HEK293T (cell line): ENCODE measurements around the gene TMEM43.

ENCODE experiments used
- HDGF ChIP-seq: fragments of 450-650 bp; IDR thresholded peaks from 2 replicates; pipeline ENCODE4 v1.6.1; 2017; ENCODE audit warnings: antibody characterized with exemption, borderline replicate concordance
- LEF1 ChIP-seq: fragments of 450-650 bp; IDR thresholded peaks from 2 replicates; pipeline ENCODE4 v1.6.1; 2017; ENCODE audit warnings: mild to moderate bottlenecking, borderline replicate concordance

DNA sequence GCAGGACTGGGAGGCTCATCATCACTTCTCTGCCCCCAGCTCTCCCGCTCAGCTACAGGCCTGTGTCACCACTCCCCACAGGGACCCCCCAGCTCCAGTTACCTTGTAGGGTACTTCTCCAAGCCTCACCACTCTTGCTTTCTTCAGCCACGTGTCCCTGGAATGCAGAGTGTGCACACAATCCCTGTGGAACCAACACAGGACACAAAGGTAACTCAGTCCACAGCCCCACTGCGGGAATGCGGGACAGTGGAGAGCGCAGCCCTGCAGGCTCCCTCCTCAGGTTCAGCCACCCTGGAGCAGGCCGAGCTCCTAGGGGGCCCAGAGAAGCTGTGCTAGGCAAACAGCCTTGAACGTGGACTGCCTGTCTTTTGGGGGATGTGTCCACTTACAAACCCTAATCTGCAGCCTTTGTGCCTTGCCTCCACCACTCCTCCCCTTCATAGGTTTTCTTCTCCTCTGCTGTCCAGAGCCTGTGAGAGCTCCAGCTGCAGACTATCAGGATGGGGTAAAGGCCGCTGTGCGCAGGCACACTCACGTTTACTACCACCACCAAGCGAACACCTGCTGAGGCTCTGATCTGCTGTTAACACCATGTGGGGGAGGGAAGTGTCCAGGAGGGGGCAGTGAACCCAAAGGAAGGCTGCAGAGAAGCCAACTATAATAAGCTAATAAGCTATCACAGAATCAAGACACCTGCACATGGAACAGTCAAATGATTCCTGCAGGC, 27.5 kb downstream of the TMEM43 start:
- no peak for TF ChIP-seq LEF1
- TF ChIP-seq HDGF, result no peak
